Muscle of leg (tissue), 11 donors: Measurements from ENCODE around the gene CYGB. TPM values are rescaled to one million over a fixed set of nuclear protein-coding genes. Genes with fewer than 3 reads are reported as not detected.
"Not testable (repeated sequence)": the region's sequence is repeated elsewhere in the genome, so short reads cannot be mapped to it uniquely, and the experiment has no call there.

Experiments
- DNase-seq: peaks from one replicate; pipeline ENCODE4 v3.0.0; 2013
- H3K27ac ChIP-seq: one replicate; pipeline ENCODE4 v1.5.1; 2013; ENCODE audit warnings: mild to moderate bottlenecking, low read length, control low read depth
- H3K27me3 ChIP-seq: one replicate; pipeline ENCODE4 v1.6.1; 2013; ENCODE audit warnings: low read length; ENCODE audit not compliant: control insufficient read depth, insufficient read depth
- H3K36me3 ChIP-seq: one replicate; pipeline ENCODE4 v1.6.1; 2013; ENCODE audit warnings: low read length; ENCODE audit not compliant: control insufficient read depth, insufficient read depth
- H3K4me1 ChIP-seq: one replicate; pipeline ENCODE4 v1.6.1; 2013; ENCODE audit warnings: low read length; ENCODE audit not compliant: control insufficient read depth, insufficient read depth
- H3K4me3 ChIP-seq: one replicate; pipeline ENCODE4 v1.5.1; 2013; ENCODE audit warnings: low read length, control low read depth
- H3K9me3 ChIP-seq: replicated peaks from 2 replicates; pipeline ENCODE4 v1.6.1; 2013; ENCODE audit warnings: low read depth, low read length; ENCODE audit not compliant: control insufficient read depth
- WGBS: methylation state at CpG from one replicate; pipeline ENCODE4 v1.1.5; 2013; ENCODE audit warnings: missing lambda C conversion rate; ENCODE audit not compliant: insufficient coverage; 5-methylcytosine and 5-hydroxymethylcytosine counted together
- polyA plus RNA-seq, 8 donors: library from polyadenylated mRNA; unstranded; fragments of 120-200 nt; gene quantifications; one replicate each; pipeline versions ENCODE4 v1.2.1 to v1.2.3, GENCODE V29; 2013; ENCODE audit warnings: inconsistent platforms in 1 of 8, low replicate concordance in 1 of 8; ENCODE audit not compliant: insufficient read length in 8 of 8, insufficient read depth in 1 of 8
- total RNA-seq: library from RNA; stranded (reverse); fragments of 120-200 nt; gene quantifications from one replicate; pipeline ENCODE4 v1.2.4, GENCODE V29; 2013

CYGB gene
- total and polyA plus RNA-seq, 9 donors, result 12.8 to 27.2 (median 20.1) TPM

DNA sequence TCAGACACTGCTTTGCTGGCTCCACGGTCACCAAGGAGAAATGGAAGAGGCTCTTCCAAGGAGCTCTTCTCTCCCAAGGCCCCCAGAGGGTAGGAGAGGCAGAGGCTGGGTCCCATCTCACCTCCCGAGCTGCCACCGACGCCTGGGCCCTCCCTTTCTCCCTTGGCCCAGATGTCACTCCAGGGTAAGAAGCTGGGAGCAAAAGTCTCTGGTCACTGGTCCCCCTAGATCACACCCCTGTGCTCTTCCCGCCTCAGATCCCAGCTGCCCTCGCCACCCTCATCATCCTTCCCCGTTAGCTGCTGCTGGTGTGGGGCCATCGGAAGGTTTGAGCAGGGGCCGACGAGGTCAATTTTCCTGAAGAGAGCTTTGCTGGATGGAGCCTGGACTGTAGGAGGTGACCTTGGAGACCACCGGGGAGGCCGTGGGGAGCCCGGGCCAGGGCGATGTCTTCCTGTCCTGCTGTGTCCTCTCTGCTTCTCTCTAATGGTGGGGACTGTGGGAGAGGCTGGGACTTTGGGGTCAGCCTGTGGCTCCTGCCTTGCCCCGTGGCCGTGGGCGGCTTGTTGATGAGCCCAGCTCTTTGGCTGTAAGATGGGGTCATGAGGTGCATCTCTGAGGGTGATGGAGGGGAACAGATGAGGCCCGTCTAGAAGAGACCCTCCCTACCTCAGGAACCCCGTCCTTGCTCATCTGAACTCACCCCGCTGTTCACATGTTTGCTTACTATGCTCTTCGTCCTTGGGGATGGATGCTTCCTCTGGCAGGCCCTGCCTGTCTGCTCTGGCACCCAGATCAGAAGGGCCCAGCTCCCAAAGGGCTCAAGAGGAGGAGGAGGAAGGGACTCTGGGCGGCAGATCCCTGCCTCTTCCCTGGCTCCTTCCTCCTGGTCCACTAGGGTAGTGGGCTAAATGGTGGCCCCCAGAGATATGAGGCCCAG, 24.9 kb downstream of the CYGB start:
- Histone ChIP-seq H3K9me3 (no peaks in the 10 kb centered on the region), H3K4me3 (no peak overlapping the region), H3K36me3 (no peaks in the 10 kb centered on the region), H3K27me3 (peaks cover 4% of the 10 kb centered on the region), H3K27ac (no peak overlapping the region), H3K4me1 (peaks cover 18% of the 10 kb centered on the region)
- 71% methylated on average over 7 of the region's 22 CpGs for WGBS
- no peak for DNase-seq

DNA sequence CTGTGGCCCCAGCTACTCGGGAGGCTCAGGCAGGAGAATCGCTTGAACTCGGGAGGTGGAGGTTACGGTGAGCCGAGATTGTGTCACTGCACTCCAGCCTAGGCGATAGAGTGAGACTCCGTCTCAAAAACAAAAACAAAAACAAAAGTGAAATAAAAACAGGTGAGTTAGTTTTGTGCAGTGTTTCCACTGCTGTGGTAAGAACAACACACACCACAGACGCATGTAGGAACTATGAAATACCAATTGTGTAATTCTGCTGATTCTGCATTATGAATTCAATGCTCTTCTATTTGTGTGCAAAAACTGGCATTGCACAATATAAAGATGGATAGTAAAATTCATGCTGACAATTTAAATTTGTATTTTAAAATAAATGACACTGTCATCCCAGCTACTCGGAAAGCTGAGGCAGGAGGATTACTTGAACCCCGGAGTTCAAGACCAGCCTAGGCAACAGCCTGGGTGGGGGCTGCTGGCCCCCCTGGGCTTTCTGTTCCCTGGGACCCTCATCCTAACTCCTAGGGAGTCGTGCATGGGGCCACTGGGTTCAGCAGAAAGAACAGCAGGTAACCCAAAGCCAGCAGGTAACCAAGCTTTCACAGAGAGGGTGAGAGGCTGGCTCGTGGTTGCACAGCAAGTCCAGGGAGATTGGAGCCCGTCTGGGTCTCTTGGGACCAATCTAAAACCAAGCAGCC, 25.7 kb downstream of the CYGB start:
- Histone ChIP-seq H3K4me3 (no peak overlapping the region), H3K9me3 (no peaks in the 10 kb centered on the region), H3K36me3 (no peaks in the 10 kb centered on the region), H3K27ac (no peak overlapping the region), H3K4me1 (peaks cover 21% of the 10 kb centered on the region), H3K27me3 (peaks cover 5% of the 10 kb centered on the region)
- DNase-seq, result no peak
- WGBS, result 90% methylated on average over 8 of the region's 13 CpGs

DNA sequence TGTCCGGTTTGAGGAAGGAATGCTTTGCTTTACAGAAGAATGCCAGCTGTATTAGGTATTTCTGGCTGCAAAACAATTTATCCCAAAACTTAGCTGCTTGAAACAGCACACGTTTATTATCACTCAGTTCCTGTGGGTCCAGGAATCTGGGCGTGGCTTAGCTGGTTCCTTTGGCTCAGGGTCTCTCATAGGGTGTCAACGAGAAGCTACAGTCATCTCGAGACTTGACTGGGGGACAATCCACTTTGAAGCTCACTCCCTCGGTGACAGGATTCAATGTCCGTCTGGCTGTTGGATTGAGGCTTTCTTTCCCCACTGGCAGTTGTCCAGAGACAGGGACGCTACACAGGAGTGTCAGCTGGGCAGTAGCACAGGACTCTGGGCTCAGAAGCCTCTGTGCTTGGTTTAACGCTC, 26.7 kb downstream of the CYGB start:
- no peaks in the 10 kb centered on the region for H3K9me3 ChIP-seq
- H3K36me3 ChIP-seq, result no peaks in the 10 kb centered on the region
- H3K27me3 ChIP-seq, result peaks cover 8% of the 10 kb centered on the region
- H3K4me1 ChIP-seq, result peaks cover 27% of the 10 kb centered on the region
- DNase-seq, result no peak
- WGBS, result 26% methylated on average over 3 of the region's 9 CpGs
- no peak overlapping the region for H3K4me3 ChIP-seq
- H3K27ac ChIP-seq, result no peak overlapping the region

DNA sequence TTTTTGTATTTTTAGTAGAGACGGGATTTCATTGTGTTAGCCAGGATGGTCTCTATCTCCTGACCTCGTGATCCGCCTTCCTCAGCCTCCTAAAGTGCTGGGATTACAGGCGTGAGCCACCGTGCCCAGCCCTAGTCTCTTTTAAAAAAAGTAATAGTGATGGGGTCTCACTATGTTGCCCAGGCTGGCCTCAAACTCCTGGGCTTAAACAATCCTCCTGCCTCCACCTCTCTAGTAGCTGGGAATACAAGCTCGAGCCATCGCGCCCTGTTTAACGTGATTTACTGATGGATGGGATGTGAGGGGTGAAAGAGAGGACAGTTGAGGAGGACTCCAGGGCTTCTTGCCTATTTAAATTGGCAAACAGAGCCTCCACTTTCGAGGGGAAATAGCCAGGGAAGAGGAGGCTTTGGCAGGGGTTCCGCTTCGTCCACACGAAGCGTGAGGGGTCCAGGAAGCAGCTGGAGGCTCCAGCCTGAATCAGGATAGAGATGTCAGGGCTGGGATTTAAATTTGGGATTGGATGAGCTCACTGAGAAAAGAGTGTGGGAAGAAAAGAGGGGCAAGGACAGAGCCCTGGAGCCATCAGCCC, 28.9 kb downstream of the CYGB start:
- H3K4me1 ChIP-seq, result peaks cover 18% of the 10 kb centered on the region
- H3K27me3 ChIP-seq, H3K27ac ChIP-seq, H3K9me3 ChIP-seq, H3K4me3 ChIP-seq, H3K36me3 ChIP-seq: not testable (repeated sequence)
- 15% methylated on average over 9 of the region's 14 CpGs for WGBS
- peak; percentile 76 for DNase-seq

DNA sequence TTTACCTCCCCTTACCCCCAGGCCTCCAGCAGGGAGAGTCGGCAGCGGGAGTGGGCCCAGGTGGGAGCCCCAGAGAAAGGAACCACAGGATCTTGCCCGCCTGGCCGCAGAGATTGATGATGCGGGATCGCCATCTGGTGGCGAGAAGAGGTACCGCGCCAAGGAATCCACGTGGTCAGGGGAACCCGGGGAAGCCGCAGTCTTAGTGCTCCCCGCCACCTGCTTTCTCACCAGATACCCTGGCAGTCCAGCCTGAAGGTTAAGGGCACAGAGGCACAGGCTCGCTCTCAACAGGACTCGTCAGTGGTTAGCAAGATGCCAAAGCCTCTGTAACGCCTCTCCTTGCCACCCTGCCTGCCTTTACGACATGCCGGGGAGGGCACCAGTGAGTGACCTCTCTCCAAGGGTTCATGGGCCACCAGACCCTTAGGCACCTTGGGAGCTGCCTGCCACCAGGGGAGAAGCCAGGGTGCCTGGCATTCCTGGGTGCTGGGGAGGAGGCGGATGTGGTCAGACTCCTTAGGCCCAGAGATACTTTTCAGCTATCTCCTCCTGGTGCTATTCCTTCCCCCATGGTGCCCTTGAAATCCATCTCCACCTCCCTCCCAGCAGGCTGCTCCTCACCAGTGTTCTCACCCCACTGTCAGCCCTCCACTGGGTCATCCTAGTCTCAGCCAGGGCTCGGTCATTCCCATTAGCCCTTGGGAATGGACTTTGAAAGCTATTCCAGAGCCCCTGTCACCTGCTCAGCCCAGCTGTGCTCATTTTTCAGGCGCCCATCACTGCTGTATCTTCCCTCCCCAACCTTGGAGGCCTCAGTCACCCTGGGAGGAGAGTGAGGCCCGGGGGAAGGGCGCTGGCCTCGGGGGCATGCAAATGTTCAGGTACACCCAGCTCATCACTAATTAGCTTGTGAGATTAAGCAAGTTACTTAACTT, 30.8 kb downstream of the CYGB start:
- 24% methylated on average over 21 of the region's 24 CpGs for WGBS
- Histone ChIP-seq H3K4me3 (no peak overlapping the region), H3K4me1 (peaks cover 26% of the 10 kb centered on the region), H3K27ac (no peak overlapping the region), H3K27me3 (peaks cover 14% of the 10 kb centered on the region), H3K9me3 (no peaks in the 10 kb centered on the region), H3K36me3 (no peaks in the 10 kb centered on the region)
- DNase-seq, result peak; percentile 81

DNA sequence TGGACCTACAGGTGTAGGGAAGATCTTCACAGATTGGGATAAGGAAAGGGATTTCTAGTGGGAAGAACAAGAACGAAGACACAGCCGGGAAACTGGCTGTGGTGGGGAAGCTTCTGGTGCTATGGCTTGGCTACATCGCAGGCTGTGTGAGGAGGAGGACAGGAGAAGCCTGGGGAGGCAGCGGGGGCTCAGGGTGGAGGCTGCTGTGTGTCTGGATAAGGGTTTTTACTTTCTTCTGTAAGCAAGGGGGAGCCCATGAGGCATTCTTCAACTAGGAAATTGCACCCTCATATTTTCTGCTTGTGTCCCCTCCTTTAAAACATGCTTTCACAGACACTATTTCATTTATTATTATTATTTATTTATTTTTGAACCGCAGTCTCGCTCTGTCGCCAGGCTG, 33.4 kb downstream of the CYGB start:
- WGBS, result 64% methylated on average over 5 of the region's 7 CpGs
- Histone ChIP-seq H3K36me3 (no peaks in the 10 kb centered on the region), H3K27ac (no peak overlapping the region), H3K4me3 (no peak overlapping the region), H3K9me3 (no peaks in the 10 kb centered on the region), H3K27me3 (peaks cover 18% of the 10 kb centered on the region), H3K4me1 (peaks cover 27% of the 10 kb centered on the region)
- no peak for DNase-seq

DNA sequence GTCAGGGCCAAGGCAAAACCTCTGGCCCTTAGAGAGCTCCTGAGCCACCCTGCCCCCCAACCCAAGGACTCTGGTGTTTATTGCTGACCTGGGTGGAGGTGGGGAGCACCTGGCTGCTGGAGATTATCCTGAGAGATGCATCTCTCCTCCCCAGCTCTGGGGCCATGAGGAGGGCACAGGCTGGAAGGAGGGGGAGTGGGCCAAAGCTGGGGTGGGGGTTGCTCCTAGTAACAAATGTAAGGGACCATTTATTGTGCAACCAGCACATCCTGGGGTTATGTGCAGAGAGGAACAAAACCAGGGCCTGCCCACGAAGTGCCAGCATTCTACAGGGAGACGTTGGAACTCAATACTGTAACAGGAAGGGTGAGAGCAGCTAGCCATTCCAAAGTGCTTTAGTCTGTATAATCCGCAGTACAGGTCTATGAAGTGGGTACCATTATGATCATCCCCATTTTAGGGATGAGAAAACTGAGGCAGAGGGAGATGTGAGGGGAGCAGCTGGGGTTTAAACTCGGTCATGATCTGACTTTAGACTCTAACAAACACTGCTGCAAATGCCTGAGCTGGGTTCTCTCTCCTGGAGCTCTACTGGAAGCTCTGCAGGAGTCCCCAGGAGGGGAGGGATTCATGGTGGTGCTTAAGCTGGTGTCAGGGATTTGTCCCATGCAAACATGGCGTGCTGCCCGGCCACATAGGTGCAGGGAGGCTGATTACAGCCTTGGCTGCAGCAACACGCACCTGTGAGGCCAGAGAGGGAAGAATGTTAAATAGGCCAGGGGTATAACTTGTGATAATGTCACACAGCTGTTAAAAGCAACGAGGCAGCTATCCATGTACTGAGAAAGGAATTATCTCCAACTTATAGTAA, 34.9 kb downstream of the CYGB start:
- peaks cover 42% of the 10 kb centered on the region for H3K4me1 ChIP-seq
- WGBS, result 58% methylated on average over 6 of the region's 8 CpGs

DNA sequence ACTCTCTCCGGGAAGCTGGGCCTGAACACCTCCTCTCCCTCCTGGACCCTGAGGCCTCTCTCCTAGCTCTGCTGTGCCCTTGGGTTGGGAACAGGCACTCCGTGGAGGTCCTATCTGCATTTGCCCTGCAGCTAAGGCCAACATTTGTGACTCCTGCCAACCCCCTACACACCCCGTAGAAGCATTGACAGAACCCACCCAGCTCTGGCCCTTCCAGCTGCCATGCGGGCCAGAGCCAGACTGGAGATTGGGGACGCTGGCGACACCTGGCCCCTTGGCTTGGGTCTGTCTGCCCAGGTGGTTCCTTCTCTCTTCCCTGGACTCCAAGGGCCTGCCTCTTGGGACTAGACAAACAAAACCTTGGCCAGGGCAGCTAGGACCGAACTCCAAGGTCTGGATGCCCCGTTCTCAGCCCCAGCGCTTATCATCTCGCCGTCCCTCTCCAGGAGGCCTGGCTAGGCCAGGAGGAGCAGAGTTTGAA, 35.6 kb downstream of the CYGB start:
- Histone ChIP-seq H3K36me3 (no peaks in the 10 kb centered on the region), H3K4me3 (no peak overlapping the region), H3K9me3 (no peaks in the 10 kb centered on the region), H3K4me1 (peaks cover 41% of the 10 kb centered on the region), H3K27ac (peak overlapping the region; percentile 42), H3K27me3 (peaks cover 14% of the 10 kb centered on the region)
- WGBS, result 73% methylated on average over 5 of the region's 11 CpGs
- DNase-seq, result no peak

More for the DNA sequence above, 34.9 kb downstream of the CYGB start:
- H3K36me3 ChIP-seq, result no peaks in the 10 kb centered on the region
- H3K27me3 ChIP-seq, result peaks cover 14% of the 10 kb centered on the region
- no peak for DNase-seq
- H3K4me3 ChIP-seq, result no peak overlapping the region
- no peaks in the 10 kb centered on the region for H3K9me3 ChIP-seq
- no peak overlapping the region for H3K27ac ChIP-seq
